ENCODE results near the gene CHD9NB.

GRCh38 chr16:53084141-53084541, 31.4 kb upstream of the CHD9NB start:
- no peak for TF ChIP-seq CTCF (IDR thresholded peaks at IDR 0.05; ENCODE audit: poor library complexity)
- no peak for TF ChIP-seq EZH2 (IDR thresholded peaks at IDR 0.05; ENCODE audit: borderline replicate concordance)
